GM19324 (cell line): Measurements from ENCODE around the gene CCDC184.

Experiments
- ATAC-seq: cut with Tn5 transposase; IDR thresholded peaks from one replicate; pipeline ENCODE4 v1.9.1; 2021; ENCODE audit warnings: mild to moderate bottlenecking, moderate library complexity; ENCODE audit not compliant: unreplicated experiment, low FRiP score

The CCDC184 gene

GRCh38 chr12:48177982-48178381 lies 5.5 kb upstream of the CCDC184 start:
- no peak for ATAC-seq

DNA sequence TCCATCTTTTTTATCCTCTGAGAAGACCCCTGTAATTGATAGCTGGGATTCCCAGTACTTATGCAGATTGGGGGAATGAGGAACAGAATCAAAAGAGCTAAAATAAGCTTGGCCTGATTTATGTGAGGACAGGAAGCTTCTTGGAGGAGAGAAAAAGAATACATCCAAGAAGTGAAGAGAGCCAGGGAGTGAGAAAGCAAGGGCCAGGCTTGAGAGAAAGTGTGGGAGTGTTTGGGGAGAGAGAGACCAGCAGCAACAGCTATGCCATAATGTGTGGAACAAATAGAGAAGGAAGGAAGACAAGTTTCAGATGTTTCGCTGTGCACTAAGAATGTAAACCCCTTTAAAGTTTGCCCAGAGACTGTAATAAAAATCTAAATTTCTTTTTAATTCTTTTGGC lies 4.0 kb upstream of the CCDC184 start:
- no peak for ATAC-seq

DNA sequence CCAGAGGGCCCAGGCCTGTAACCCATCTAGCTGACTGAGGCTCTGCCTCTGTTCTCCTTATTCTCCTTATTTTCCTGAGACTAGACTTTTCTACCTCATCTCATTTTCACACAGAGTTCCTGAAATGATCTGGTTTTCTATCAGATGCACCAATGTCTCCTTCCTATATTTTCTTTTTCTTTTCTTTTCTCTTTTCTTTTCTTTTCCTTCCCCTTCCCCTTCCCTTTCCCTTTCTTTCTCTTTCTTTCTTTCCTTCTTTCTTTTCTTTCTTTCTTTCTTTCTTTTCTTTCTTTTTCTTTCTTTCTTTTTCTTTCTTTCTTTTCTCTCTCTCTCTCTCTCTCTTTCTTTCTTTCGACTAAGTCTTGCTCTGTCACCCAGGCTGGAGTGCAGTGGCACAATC lies 3.0 kb upstream of the CCDC184 start:
- no peak for ATAC-seq

GRCh38 chr12:48180857-48181495 lies 2.5 kb upstream of the CCDC184 start:
- no peak for ATAC-seq

DNA sequence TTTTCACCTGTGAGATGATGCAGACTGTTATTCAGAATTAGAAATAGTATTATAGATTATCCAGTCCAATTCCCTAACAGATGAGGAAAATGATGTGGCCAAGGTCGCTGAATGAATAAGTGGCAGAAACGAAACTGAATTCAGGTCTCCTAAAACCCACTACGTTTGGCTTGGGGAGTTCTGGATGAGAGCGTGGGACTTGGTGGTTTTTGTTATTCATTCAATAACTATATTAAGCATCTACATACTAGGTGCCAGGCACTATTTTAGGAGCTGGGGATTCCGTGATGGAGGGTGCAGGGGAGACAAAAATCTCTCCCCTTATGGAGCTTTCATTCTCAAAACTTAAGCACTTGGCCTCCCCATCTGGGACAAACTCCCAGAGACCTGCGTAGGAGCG lies 813 bp upstream of the CCDC184 start:
- no peak for ATAC-seq

DNA sequence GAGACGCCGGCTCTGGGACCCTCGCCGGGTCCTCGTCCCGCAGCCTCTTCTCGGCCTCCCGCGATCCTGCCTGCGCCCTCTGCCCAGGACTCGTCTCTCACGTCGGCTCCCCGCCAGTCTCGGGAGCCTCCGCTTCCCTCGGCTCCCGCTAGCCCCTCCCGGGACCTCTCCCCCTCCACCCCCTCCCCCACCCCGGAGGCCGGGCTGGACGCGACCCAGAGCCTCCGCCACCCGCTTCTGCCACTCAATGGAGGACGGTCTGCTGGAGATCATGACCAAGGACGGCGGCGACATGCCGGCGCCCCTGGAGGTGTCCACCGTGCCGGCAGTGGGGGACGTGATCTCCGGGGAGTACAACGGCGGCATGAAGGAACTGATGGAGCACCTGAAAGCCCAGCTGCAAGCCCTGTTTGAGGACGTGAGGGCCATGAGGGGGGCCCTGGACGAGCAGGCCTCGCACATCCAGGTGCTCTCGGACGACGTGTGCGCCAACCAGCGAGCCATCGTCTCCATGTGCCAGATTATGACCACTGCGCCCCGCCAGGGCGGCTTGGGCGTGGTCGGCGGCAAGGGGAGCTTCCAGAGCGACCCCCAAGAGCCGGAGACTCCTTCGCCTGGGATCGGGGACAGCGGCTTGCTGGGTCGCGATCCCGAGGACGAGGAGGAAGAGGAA lies 568 bp downstream of the CCDC184 start:
- ATAC-seq = no peak

GRCh38 chr12:48184549-48184922 lies 1.1 kb downstream of the CCDC184 start:
- no peak for ATAC-seq

DNA sequence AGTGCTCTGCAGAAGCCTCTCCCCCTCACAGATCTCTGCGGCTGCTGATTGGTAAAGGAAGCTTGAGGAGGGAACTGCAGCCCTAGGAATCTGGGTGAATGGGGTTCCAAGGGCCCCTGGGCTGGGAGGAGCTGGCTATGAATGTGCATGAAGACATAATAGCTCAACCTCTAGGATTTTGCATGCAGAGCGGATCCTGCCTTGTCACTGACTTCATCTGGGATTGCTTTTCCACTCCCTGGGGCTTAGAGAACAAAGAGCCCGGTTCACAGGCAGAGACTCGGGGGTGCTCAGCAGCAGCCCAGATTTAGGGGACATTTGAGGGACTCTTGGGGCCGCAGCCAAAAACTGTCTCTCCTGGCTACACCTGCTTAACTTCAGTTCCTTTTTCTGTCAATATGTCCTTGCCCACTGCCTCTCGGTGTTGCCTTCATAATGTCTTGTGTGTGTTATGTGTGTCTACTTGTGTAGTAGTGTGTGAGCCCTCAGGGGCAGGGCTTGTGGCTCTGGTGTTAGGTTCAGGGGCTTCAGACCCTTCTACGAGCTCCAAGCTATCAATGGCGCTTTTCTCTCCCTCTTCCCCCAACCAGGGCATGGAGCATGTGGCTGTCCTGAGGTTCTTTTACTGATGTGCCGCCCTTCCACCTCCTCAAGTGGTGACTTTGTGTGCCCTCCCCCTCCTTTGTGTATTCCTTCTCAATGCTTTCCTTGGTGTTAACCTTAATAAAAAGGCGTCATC lies 1.9 kb downstream of the CCDC184 start:
- ATAC-seq = no peak

DNA sequence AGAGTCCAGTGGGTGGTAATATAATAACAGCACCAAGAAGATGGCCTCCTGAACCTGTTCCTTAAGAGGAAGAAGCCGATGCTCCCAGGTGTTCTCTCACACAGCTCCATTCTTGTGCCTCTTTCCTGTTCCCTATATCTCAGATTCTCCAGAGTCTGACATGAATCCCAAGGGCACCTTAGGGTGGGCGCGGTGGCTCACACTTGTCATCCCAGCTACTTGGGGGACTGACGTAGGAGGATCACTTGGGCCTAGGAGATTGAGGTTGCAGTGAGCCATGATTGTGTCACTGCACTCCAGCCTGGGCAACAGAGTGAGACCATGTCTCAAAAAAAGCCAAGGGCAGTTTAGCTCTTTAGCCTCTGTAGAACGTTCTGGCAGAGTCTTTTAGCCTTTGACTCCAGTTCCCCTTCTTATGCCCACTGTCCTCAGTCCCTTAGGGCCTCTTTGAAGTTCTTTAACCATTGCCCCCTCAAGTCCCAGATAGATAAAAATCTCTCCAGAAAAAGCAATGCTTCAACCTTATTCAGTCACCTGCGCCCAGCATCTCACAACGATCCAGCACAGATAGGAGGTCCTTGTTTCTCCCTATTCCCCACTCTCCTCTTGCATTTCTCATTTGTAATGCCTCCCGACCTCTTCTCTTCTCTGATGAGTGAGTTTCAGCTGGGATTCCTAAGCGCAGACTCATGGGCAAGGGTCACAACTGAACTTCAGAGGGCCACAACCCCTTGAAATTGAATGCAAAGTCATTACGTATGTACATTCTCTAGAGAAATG lies 4.7 kb downstream of the CCDC184 start:
- no peak for ATAC-seq

GRCh38 chr12:48189331-48190125 lies 6.1 kb downstream of the CCDC184 start:
- ATAC-seq = peak; percentile 63

DNA sequence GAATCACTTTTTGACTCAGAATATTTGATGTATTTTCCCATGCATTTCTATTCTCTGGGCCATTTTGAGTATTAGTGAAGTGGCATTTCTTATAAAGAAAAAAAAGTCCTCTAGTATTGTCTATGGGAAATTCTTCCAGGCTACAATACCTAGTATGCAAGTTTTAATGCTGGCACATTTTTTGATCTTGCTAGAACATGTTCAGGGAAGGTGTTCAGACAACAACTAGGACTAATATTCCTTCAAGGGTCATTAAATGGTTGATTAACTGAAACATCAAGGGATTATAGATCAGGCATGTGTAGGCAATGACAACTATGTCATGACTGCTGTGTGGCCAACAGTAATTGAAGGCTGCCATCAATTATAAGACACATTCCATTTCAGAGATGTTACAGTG lies 7.7 kb downstream of the CCDC184 start:
- ATAC-seq = no peak

DNA sequence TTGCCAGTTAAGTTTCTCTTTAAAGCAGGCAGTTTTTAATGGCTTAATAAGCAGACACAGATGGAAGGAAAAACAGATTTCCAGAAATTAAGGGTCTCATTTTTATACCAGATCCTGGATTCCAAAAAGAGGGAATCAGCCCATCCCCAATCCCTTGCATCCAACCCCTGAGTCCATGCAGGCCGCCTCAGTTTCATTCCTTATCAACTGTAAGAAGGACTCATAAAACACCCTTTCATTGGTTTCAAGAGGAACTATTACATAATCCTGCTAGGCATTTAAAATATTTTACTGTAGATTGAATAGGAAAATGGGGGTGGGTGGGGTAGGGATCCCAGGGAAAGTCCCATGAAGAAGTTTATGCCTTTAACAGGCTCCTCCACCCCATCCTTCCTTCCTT lies 9.4 kb downstream of the CCDC184 start:
- ATAC-seq = no peak

GRCh38 chr12:48193623-48194022 lies 10.2 kb downstream of the CCDC184 start:
- ATAC-seq = no peak

GRCh38 chr12:48194799-48195201 lies 11.4 kb downstream of the CCDC184 start:
- ATAC-seq = no peak

GRCh38 chr12:48197549-48197970 lies 14.1 kb downstream of the CCDC184 start:
- peak; percentile 16 for ATAC-seq

- peak; percentile 100 for ATAC-seq
These were observed 14.7 kb downstream of the CCDC184 start for GRCh38 chr12:48197971-48198671.

DNA sequence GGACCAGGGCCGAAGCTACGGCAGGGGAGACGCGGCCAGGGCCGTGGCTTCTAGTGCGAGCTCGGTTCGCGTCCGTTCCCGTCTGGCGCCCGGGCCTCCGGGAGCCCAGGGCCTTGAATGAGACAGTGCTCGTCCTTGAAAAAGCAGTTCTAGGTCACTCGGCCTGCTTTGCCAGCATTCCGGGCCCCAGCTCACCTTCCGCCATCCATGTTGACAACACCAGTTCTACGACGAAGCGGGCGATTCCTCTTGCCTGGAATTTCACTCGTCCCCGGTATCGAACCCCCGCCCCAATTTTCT lies 15.2 kb downstream of the CCDC184 start:
- peak; percentile 21 for ATAC-seq

DNA sequence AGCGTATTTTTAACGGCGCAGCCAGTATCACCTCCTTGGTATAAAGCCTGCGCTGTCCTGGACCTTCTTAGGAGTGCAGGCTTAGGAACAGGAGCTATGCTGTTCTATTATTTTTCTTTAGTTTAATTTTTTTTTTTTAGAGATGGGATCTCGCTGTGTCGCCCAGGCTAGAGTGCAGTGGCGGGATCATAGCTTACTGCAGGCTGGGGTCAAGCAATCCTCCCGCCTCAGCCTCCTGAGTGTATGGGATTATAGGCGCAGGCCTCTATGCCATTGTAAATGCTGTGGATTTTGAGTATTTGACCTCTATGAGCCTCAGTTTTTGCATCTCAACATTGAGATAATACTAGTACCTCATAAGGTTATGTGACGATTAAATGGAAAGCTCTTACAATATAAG lies 15.5 kb downstream of the CCDC184 start:
- no peak for ATAC-seq

- ATAC-seq = no peak
These were observed 16.4 kb downstream of the CCDC184 start for GRCh38 chr12:48199774-48200221.

DNA sequence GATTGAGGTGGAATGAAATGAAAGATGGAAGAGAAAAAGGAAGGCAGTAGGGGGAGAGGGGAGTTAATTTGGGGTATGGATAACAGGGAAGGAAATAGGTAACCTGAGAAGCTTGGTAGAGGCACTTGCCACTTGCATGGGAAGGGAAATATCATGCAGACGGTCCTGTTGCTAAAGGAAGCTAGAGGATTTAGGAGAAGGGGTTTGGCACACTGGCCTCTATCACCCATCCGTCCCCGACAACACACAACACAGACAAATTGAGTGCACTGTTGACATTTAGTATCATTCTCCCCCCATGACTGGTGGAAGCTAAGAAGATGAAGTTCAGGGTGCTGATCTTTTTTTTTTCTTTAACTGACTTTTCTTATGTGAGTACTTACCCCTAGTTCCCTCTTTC lies 17.6 kb downstream of the CCDC184 start:
- ATAC-seq = no peak
